Panc1 (cell line): ENCODE measurements around the gene NKAIN4. TPM values are rescaled to one million over a fixed set of nuclear protein-coding genes. Genes with fewer than 3 reads are reported as not detected.

Source experiments
- ATAC-seq: fragments of 200-7000 bp; cut with Tn5 transposase; 2 replicates; pipeline ENCODE4 v1.9.1; 2020; ENCODE audit warnings: mild to moderate bottlenecking, moderate library complexity
- BruUV-seq: library from RNA; stranded (reverse); fragments of 400-500 nt; replicated peaks from 2 replicates; lab custom pipeline; 2021; lab: Mats Ljungman, UMichigan
- CTCF ChIA-PET: fragments of 300-600 bp; sonication (Branson Sonifier 250); formaldehyde crosslinking; loops from one replicate; lab custom pipeline; 2022; ENCODE audit warnings: antibody characterized with exemption; lab: Charles Lee
- POLR2A ChIA-PET: fragments of 300-600 bp; sonication (Branson Sonifier 250); formaldehyde crosslinking; loops from one replicate; lab custom pipeline; 2022; ENCODE audit warnings: antibody characterized with exemption; lab: Charles Lee
- DNase-seq: peaks from one replicate; pipeline ENCODE4 v3.0.0-alpha.2; 2010; ENCODE audit warnings: low read depth, low spot score
- H3K27ac ChIP-seq: 2 replicates; pipeline ENCODE4 v1.5.1; 2011; ENCODE audit warnings: mild to moderate bottlenecking, low read length, inconsistent platforms
- H3K27me3 ChIP-seq: fragments of 200-500 bp; sonication (Bioruptor generic); 2 replicates; pipeline ENCODE4 v1.6.0; 2014; ENCODE audit warnings: low read length, inconsistent platforms; ENCODE audit not compliant: control insufficient read depth, insufficient read depth
- H3K36me3 ChIP-seq: fragments of 200-500 bp; sonication (Bioruptor generic); 2 replicates; pipeline ENCODE4 v1.5.1; 2014; ENCODE audit warnings: inconsistent platforms, mild to moderate bottlenecking, low read length, moderate library complexity; ENCODE audit not compliant: control insufficient read depth, insufficient read depth
- H3K4me1 ChIP-seq: 2 replicates; pipeline ENCODE4 v1.5.1; 2011; ENCODE audit warnings: inconsistent platforms, mild to moderate bottlenecking, low read length, moderate library complexity; ENCODE audit not compliant: control insufficient read depth, insufficient read depth
- H3K4me3 ChIP-seq, 2 experiments: 2 replicates each; pipeline ENCODE4 v1.5.1; 2011 to 2012; ENCODE audit warnings: low read depth in 2 of 2, low read length in 2 of 2, mild to moderate bottlenecking in 2 of 2, inconsistent platforms in 1 of 2, moderate library complexity in 1 of 2
- H3K9me3 ChIP-seq: fragments of 200-500 bp; sonication (Bioruptor generic); 2 replicates; pipeline ENCODE4 v1.5.1; 2014; ENCODE audit warnings: low read depth, mild to moderate bottlenecking, inconsistent platforms, low read length, moderate library complexity; ENCODE audit not compliant: control insufficient read depth, insufficient read depth
- CTCF ChIP-seq: fragments of 450-650 bp; IDR thresholded peaks from 2 replicates; pipeline ENCODE4 v1.5.1; 2017; ENCODE audit warnings: mild to moderate bottlenecking
- POLR2AphosphoS5 ChIP-seq: IDR thresholded peaks from 2 replicates; pipeline ENCODE4 v1.6.1; 2012; ENCODE audit warnings: mild to moderate bottlenecking, low read depth, low read length, moderate library complexity
- REST ChIP-seq, 2 experiments: IDR thresholded peaks; 2 replicates each; pipeline ENCODE4 v1.6.1; 2011 to 2012; ENCODE audit warnings: low read depth in 2 of 2, control low read depth in 1 of 2, low read length in 1 of 2, mild to moderate bottlenecking in 1 of 2, moderate library complexity in 1 of 2; ENCODE audit not compliant: insufficient read depth in 1 of 2
- SIN3A ChIP-seq: IDR thresholded peaks from 2 replicates; pipeline ENCODE4 v1.6.1; 2012; ENCODE audit warnings: low read depth, mild to moderate bottlenecking, low read length, moderate library complexity, borderline replicate concordance; ENCODE audit not compliant: insufficient read depth
- TCF7L2 ChIP-seq: IDR thresholded peaks from 2 replicates; pipeline ENCODE4 v1.6.1; 2011; ENCODE audit warnings: mild to moderate bottlenecking, low read depth, low read length, inconsistent platforms
- in situ Hi-C: cut with HindIII; loops from 2 replicates; pipeline ENCODE4 v1.10.0; 2016; ENCODE audit warnings: low sequenced_read_pairs, low pct_unique_long_range_greater_than_20kb
- intact Hi-C: fragments of 100-400 bp; cut with micrococcal nuclease; formaldehyde crosslinking; loops from one replicate; pipeline ENCODE4 v1.10.0; 2022; ENCODE audit not compliant: unreplicated experiment
- total RNA-seq: library from RNA; stranded (reverse); gene quantifications from one replicate; pipeline ENCODE4 v1.2.1, GENCODE V29; 2021; ENCODE audit not compliant: unreplicated experiment

NKAIN4 gene
- total RNA-seq, 1 experiment from 2014 or later, result 5.5 TPM

- ChIA-PET CTCF (no interaction called here), POLR2A (no interaction called here)
- Histone ChIP-seq H3K27me3 (no peaks in the 10 kb centered on the region), H3K27ac (no peak within 1 kb of the TSS), H3K4me3 (no peak within 1 kb of the TSS), H3K9me3 (no peaks in the 10 kb centered on the region), H3K4me1 (peaks cover 13% of the 10 kb centered on the region), H3K36me3 (no peaks in the 10 kb centered on the region)
- in situ Hi-C loops (loop anchor here (25.0 kb wide), 1 partner anchor 94 kb away; no protein-coding TSS in a partner anchor), intact Hi-C loops (loop anchor here (5.0 kb wide), 1 partner anchor 71 kb away; no protein-coding TSS in a partner anchor)
- DNase-seq (no peak), ATAC-seq (no peak)
- no TSS peak for BruUV-seq
- no peak for TF ChIP-seq POLR2AphosphoS5
- TF ChIP-seq REST (IDR thresholded peaks at IDR 0.05; ENCODE audit: insufficient read depth in 1 of 2, low read depth in 2 of 2, low read length in 1 of 2), result no peak
- TF ChIP-seq CTCF, result no peak
- no peak for TF ChIP-seq SIN3A
- TF ChIP-seq TCF7L2, result no peak
These were observed 38.6 kb upstream of the NKAIN4 start, which contains the start of gene COL20A1 for GRCh38 chr20:63292904-63293303. Gene COL20A1 (plus strand): TSS chr20:63293186. CDS start chr20:63295108, 1,922 bp downstream.

DNA sequence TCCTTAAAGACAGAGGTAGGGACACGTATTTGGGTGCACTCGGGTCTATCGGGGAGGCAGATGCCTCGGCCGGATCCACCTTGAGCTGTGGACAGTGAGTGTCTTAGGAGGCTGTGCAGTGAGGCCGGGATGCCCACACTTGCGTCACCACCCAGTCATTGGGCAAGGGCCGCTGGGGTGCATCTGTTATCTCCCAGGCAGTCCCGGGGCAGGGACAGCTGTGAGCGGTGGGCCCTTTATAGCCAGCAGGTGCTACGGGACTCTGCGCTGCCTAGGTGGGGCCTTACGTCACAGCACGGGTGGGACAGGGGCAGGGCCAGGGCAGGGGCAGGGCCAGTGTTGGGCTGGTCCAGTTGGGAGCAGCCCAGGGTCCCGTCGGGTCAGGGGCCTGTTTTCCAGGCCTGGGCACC lies 38.0 kb upstream of the NKAIN4 start:
- in situ Hi-C loops, result loop anchor here (25.0 kb wide), 1 partner anchor 95 kb away; no protein-coding TSS in a partner anchor
- no peaks in the 10 kb centered on the region for H3K36me3 ChIP-seq
- H3K4me1 ChIP-seq, result peaks cover 13% of the 10 kb centered on the region
- H3K27ac ChIP-seq, result no peak overlapping the region
- H3K4me3 ChIP-seq, result no peak overlapping the region
- intact Hi-C loops, result loop anchor here (5.0 kb wide), 1 partner anchor 70 kb away; no protein-coding TSS in a partner anchor
- no peaks in the 10 kb centered on the region for H3K27me3 ChIP-seq
- ChIA-PET CTCF (interaction anchor here (0.6 to 2.4 kb wide), 2 partner anchors 69 to 89 kb away, joined by 3 to 13 read pairs; no protein-coding TSS in a partner anchor), POLR2A (no interaction called here)
- BruUV-seq, result no TSS peak
- DNase-seq (no peak), ATAC-seq (no peak)
- no peak for TF ChIP-seq CTCF
- no peak for TF ChIP-seq SIN3A
- TF ChIP-seq POLR2AphosphoS5, result no peak
- TF ChIP-seq REST (IDR thresholded peaks at IDR 0.05; ENCODE audit: insufficient read depth in 1 of 2, low read depth in 2 of 2, low read length in 1 of 2), result no peak
- no peak for TF ChIP-seq TCF7L2
- no peaks in the 10 kb centered on the region for H3K9me3 ChIP-seq
